ENCODE results near the gene ACIN1.
"Not testable (repeated sequence)": the region's sequence is repeated elsewhere in the genome, so short reads cannot be mapped to it uniquely, and the experiment has no call there.

Gene ACIN1

GRCh38 chr14:23118506-23119362, 23.8 kb upstream of the ACIN1 start, which contains the start of gene CEBPE:
Gene CEBPE (minus strand): TSS chr14:23119255. CDS start chr14:23119091, 164 bp downstream.
- H3K4me1 Mint-ChIP-seq (ENCODE audit: low read depth) = peaks cover 65% of the 10 kb centered on the region
- peaks cover 8% of the 10 kb centered on the region for H3K27me3 Mint-ChIP-seq
- no peaks in the 10 kb centered on the region for H3K9me3 Mint-ChIP-seq
- peak within 1 kb of the TSS; percentile 83 for H3K27ac Mint-ChIP-seq
- intact Hi-C loops (cut with micrococcal nuclease) = no loop called here
- peak within 1 kb of the TSS; percentile 44 for H3K4me3 Mint-ChIP-seq
- H3K36me3 Mint-ChIP-seq (ENCODE audit: low read depth) = no peaks in the 10 kb centered on the region

DNA sequence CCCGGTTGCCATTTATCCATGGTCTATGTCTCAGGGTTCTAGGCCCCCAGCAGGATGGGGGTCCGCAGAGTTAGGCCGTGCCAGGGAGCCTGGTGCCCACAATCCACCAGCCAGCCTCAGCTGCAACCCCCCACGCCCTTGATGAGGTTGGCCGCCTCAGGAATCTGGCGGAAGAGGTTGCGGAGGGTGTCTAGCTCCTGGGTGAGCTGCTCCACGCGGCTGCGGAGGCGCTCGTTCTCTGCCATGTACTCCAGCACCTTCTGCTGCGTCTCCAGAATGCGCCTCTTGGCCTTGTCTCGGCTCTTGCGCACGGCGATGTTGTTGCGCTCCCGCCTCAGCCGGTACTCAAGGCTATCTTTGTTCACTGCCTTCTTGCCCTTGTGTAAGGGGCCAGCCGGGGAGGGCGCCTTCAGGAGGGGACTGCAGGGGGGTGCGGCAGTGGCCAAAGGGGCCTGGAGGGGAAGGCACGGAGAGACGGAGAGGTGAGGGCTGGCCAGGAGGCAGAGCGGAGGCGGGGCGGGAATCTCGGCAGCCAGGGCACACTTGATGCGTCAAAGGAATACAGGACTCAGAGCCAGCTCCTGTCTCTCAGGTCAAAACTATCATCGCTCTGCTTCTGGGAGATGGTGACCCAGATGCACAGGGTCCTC, 22.6 kb upstream of the ACIN1 start:
- Mint-ChIP-seq H3K9me3 (no peaks in the 10 kb centered on the region), H3K4me3 (no peak overlapping the region), H3K4me1 (ENCODE audit: low read depth) (peaks cover 57% of the 10 kb centered on the region), H3K27ac (peak overlapping the region; percentile 83), H3K27me3 (peaks cover 11% of the 10 kb centered on the region), H3K36me3 (ENCODE audit: low read depth) (no peaks in the 10 kb centered on the region)
- intact Hi-C loops (cut with micrococcal nuclease) = no loop called here

GRCh38 chr14:23115918-23116317, 21.0 kb upstream of the ACIN1 start:
- no peaks in the 10 kb centered on the region for H3K9me3 Mint-ChIP-seq
- peaks cover 42% of the 10 kb centered on the region for H3K4me1 Mint-ChIP-seq (ENCODE audit: low read depth)
- H3K27ac Mint-ChIP-seq = no peak overlapping the region
- intact Hi-C loops (cut with micrococcal nuclease) = no loop called here
- H3K27me3 Mint-ChIP-seq = peaks cover 11% of the 10 kb centered on the region
- H3K36me3 Mint-ChIP-seq (ENCODE audit: low read depth) = no peaks in the 10 kb centered on the region
- H3K4me3 Mint-ChIP-seq = no peak overlapping the region

- Mint-ChIP-seq H3K4me1 (ENCODE audit: low read depth) (peaks cover 35% of the 10 kb centered on the region), H3K27ac (peak overlapping the region; percentile 12), H3K4me3 (no peak overlapping the region), H3K36me3 (ENCODE audit: low read depth) (no peaks in the 10 kb centered on the region), H3K9me3 (no peaks in the 10 kb centered on the region), H3K27me3 (peaks cover 11% of the 10 kb centered on the region)
- intact Hi-C loops (cut with micrococcal nuclease) = no loop called here
Observed at GRCh38 chr14:23115039-23115731, 20.2 kb upstream of the ACIN1 start.

DNA sequence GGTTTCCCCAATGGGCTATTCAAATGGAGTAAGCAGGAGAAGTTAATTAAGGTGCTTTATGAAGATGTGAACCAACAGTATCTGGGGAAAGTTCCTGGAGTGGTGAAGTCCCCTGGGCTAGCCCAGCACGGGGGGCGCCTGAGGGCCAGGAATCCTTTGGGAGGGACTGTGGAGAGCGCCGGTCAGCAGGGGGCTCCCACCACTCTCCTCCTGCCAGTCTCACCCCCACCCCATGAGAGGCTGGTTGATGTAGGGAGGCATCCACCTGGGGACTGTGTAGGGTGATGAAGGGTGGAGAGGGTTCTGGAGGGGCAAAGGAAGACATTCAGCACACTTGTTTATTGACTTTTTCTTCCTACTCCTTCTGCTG, 19.7 kb upstream of the ACIN1 start:
- Mint-ChIP-seq H3K9me3 (no peaks in the 10 kb centered on the region), H3K27ac (peak overlapping the region; percentile 12), H3K4me1 (ENCODE audit: low read depth) (peaks cover 30% of the 10 kb centered on the region), H3K4me3 (no peak overlapping the region), H3K36me3 (ENCODE audit: low read depth) (no peaks in the 10 kb centered on the region), H3K27me3 (peaks cover 11% of the 10 kb centered on the region)
- intact Hi-C loops (cut with micrococcal nuclease) = no loop called here

DNA sequence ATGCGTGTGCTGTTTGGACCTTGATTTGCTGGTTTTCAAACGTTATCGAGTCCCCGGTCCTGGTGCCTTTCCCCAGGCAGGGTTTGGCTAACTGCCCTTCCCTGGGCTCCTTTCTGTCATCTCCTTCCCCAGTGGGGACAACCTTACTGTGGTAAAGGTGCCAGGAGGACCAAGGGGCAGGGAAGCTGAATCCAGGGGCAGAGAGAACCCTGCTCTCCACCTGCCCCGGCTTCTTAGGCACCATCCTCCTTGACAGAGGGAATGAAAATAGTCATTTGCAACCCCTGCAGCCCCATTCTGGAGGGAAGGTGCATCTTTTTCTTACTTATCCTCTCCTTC, 19.2 kb upstream of the ACIN1 start:
- intact Hi-C loops (cut with micrococcal nuclease) = no loop called here
- no peaks in the 10 kb centered on the region for H3K36me3 Mint-ChIP-seq (ENCODE audit: low read depth)
- peak overlapping the region; percentile 12 for H3K27ac Mint-ChIP-seq
- H3K9me3 Mint-ChIP-seq = no peaks in the 10 kb centered on the region
- H3K4me1 Mint-ChIP-seq (ENCODE audit: low read depth) = peaks cover 24% of the 10 kb centered on the region
- no peak overlapping the region for H3K4me3 Mint-ChIP-seq
- peaks cover 11% of the 10 kb centered on the region for H3K27me3 Mint-ChIP-seq

DNA sequence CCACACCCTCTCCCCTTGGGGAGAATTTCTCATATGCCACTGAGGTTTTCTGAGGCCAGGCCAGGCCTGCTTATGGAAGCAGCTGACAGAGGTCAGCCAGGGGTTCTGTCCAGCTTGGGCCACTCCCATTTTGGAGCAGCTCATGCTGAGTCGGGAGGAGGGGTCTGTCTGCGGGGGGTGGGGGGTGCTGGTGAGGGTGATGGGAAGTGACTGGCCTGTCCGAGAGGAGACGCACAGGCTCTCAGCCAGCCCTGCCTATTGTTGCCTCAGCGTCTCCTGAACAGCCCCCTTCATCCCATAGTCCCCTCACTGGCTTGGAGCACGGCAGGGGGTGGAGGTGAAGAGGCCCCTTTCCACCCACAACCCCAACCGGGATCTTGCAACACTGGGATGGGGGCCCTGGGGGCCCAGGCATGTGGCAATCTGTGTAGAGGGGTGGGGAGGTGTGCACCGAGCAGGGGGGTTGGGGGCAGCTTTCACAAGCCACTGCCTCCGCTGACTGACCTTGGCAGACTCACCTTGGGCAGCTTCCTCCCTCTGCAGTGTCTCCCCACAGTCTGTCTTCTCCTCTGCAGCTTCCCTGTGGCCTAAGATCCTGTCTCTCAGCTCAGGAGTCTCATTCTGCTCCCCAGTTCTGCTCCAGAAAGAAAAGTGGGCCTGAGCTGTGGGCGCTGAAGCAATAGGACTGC, 18.6 kb upstream of the ACIN1 start:
- H3K9me3 Mint-ChIP-seq = no peaks in the 10 kb centered on the region
- no peak overlapping the region for H3K27ac Mint-ChIP-seq
- peaks cover 19% of the 10 kb centered on the region for H3K4me1 Mint-ChIP-seq (ENCODE audit: low read depth)
- H3K27me3 Mint-ChIP-seq = peaks cover 11% of the 10 kb centered on the region
- no peak overlapping the region for H3K4me3 Mint-ChIP-seq
- no peaks in the 10 kb centered on the region for H3K36me3 Mint-ChIP-seq (ENCODE audit: low read depth)
- intact Hi-C loops (cut with micrococcal nuclease) = no loop called here

DNA sequence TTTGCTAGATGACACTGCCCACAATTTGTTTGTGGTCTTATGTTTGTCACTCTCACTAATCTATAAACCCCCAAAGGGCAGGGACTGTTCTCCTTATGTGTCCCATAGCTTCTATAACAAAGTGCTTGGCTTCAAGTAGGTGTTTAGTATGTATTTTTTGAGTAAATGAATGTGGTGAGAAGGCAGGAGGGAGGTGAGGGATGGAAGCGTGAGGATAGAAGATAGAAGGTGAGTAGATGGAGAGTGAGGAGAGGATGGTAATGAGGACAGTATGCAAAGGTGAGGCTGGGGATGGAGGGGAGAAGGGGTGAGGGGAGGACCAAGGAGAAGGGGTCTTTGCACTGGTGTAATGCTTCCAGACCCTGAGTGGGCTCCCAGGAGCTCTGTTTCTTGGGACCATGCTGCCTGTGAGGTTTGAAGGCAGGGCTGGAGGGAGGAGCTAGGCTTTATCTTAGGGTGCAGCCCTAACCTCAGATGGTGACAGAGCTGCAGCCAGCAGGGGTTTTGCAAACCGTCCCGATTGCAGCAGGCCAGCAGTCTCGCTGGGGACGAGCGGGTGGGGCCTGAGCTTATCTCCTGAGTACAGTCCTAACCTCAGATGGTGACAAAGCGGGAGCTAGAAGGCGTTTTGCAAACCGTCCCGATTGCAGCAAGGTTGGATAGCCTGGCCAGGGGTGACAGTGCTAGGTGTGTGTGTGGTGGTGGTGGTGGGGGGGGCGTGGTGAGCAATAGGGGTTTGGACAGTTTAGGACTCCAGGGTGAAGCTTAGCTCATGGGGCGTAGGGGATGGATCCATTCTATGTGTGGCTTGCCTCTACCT, 17.6 kb upstream of the ACIN1 start:
- intact Hi-C loops (cut with micrococcal nuclease) = no loop called here
- no peaks in the 10 kb centered on the region for H3K36me3 Mint-ChIP-seq (ENCODE audit: low read depth)
- no peak overlapping the region for H3K27ac Mint-ChIP-seq
- H3K9me3 Mint-ChIP-seq = no peaks in the 10 kb centered on the region
- peaks cover 9% of the 10 kb centered on the region for H3K4me1 Mint-ChIP-seq (ENCODE audit: low read depth)
- peaks cover 9% of the 10 kb centered on the region for H3K27me3 Mint-ChIP-seq
- H3K4me3 Mint-ChIP-seq = no peak overlapping the region

DNA sequence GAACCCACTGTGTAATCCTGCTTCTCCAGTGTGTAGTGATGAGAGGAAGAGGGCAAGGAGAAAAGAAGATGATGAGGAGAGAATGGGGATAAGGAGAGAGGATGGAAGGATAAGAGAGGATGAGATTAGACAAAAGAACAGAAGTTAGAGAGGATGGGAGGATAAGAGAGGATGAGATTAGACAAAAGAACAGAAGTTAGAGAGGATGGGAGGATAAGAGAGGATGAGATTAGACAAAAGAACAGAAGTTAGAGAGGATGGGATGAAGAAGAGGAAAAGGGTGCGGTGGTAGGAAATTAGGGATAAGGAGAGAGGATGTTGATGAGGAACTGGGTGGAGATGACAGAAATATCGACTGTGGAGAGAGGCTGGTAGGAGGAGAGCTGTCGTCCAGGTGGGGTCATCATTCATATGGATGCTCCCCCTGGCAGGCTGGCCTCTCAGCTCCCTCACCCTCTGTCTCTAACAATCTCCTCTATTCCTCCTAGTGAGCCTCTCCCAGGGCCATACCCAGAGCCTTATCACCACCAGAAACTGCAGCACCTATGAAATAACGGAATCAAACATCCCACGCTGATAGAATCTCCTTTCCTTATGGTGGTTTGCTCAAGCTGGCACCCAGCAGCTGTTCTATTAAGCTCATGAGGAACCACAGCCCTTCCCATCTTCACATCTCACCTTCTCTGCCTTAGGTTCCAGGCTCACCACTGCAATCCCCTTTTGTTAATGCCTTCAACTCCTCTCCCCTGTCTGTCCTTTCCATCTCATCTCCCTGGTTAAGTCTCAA, 15.8 kb upstream of the ACIN1 start:
- intact Hi-C loops (cut with micrococcal nuclease) = no loop called here

GRCh38 chr14:23109769-23110168, 14.8 kb upstream of the ACIN1 start:
- Mint-ChIP-seq H3K4me1 (ENCODE audit: low read depth) (peaks cover 23% of the 10 kb centered on the region), H3K27me3 (peaks cover 7% of the 10 kb centered on the region), H3K27ac (no peak overlapping the region), H3K9me3 (no peaks in the 10 kb centered on the region), H3K4me3 (no peak overlapping the region), H3K36me3 (ENCODE audit: low read depth) (no peaks in the 10 kb centered on the region)
- intact Hi-C loops (cut with micrococcal nuclease) = loop anchor here (1.0 kb wide), 1 partner anchor 40 kb away; no protein-coding TSS in a partner anchor

More for the DNA sequence above, 15.8 kb upstream of the ACIN1 start:
- Mint-ChIP-seq H3K36me3 (ENCODE audit: low read depth) (no peaks in the 10 kb centered on the region), H3K4me1 (ENCODE audit: low read depth) (peaks cover 14% of the 10 kb centered on the region), H3K27ac (no peak overlapping the region), H3K27me3 (peaks cover 7% of the 10 kb centered on the region), H3K4me3 (no peak overlapping the region), H3K9me3 (no peaks in the 10 kb centered on the region)

DNA sequence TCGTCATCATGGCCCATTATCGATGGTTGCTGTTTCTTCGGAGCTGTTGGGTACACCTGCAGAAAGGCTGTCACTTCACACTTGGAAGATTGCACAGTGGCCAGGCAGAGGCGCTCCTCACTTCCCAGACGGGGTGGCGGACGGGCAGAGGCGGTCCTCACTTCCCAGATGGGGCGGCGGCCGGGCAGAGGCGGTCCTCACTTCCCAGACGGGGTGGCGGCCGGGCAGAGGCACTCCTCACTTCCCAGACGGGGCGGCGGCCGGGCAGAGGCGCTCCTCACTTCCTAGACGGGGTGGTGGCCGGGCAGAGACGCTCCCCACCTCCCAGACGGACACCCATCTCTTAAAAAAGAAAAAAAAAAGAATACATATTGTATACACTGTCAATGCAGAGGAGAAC, 13.2 kb upstream of the ACIN1 start:
- peaks cover 36% of the 10 kb centered on the region for H3K4me1 Mint-ChIP-seq (ENCODE audit: low read depth)
- H3K4me3 Mint-ChIP-seq; H3K27ac Mint-ChIP-seq; H3K27me3 Mint-ChIP-seq; H3K9me3 Mint-ChIP-seq; H3K36me3 Mint-ChIP-seq (ENCODE audit: low read depth); intact Hi-C loops (cut with micrococcal nuclease): not testable (repeated sequence)

- peaks cover 40% of the 10 kb centered on the region for H3K4me1 Mint-ChIP-seq (ENCODE audit: low read depth)
- H3K9me3 Mint-ChIP-seq; intact Hi-C loops (cut with micrococcal nuclease); H3K4me3 Mint-ChIP-seq; H3K27ac Mint-ChIP-seq; H3K36me3 Mint-ChIP-seq (ENCODE audit: low read depth); H3K27me3 Mint-ChIP-seq: not testable (repeated sequence)
Observed at GRCh38 chr14:23107620-23108019, 12.7 kb upstream of the ACIN1 start.

DNA sequence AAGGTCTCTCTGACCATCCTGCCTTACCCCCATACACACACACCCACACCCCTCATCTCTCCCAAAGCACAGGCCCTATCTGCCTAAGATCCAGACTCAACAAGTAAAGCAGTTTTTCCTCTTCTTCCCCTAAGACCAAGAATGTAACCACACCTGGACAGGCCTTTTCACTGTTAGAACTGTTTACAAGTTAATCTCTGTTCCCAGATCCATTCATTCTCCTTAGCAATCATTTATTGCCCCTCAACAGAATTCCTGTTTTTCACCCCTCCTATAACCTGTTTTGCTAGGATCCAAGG, 11.8 kb upstream of the ACIN1 start:
- Mint-ChIP-seq H3K36me3 (ENCODE audit: low read depth) (no peaks in the 10 kb centered on the region), H3K27me3 (no peaks in the 10 kb centered on the region), H3K4me1 (ENCODE audit: low read depth) (peaks cover 49% of the 10 kb centered on the region), H3K9me3 (no peaks in the 10 kb centered on the region), H3K4me3 (no peak overlapping the region), H3K27ac (peak overlapping the region; percentile 72)
- intact Hi-C loops (cut with micrococcal nuclease) = no loop called here

All from dendritic cell treated with granulocyte-macrophage colony-stimulating factor and Interleukin-4, amounts not matched to agents 40 ng/mL and 50 ng/mL, for 4 days (primary cell).